Astrocyte (in vitro differentiated cells and primary cell): Measurements from ENCODE around the gene GPR27. TPM values are rescaled to one million over a fixed set of nuclear protein-coding genes. Genes with fewer than 3 reads are reported as not detected.

Experiments
- DNase-seq: peaks from one replicate; pipeline ENCODE4 v3.0.0-alpha.2; 2010; ENCODE audit warnings: low read depth
- FAIRE-seq: peaks from 2 replicates; lab custom pipeline; 2011; peaks lifted over from hg19 to GRCh38; lab: Jason Lieb, UNC
- H2AFZ ChIP-seq: 2 replicates; pipeline ENCODE4 v1.6.0; 2012; ENCODE audit warnings: low read depth, low read length, inconsistent platforms
- H3K27ac ChIP-seq: 2 replicates; pipeline ENCODE4 v1.5.1; 2011; ENCODE audit warnings: low read depth, low read length, inconsistent platforms
- H3K27me3 ChIP-seq: 2 replicates; pipeline ENCODE4 v1.6.0; 2011; ENCODE audit warnings: low read length, inconsistent platforms; ENCODE audit not compliant: insufficient read depth
- H3K36me3 ChIP-seq: 2 replicates; pipeline ENCODE4 v1.5.1; 2011; ENCODE audit warnings: low read length, inconsistent platforms; ENCODE audit not compliant: insufficient read depth
- H3K4me1 ChIP-seq: 2 replicates; pipeline ENCODE4 v1.5.1; 2011; ENCODE audit warnings: low read length, inconsistent platforms; ENCODE audit not compliant: insufficient read depth
- H3K4me2 ChIP-seq: 2 replicates; pipeline ENCODE4 v1.6.0; 2012; ENCODE audit warnings: low read length, inconsistent platforms
- H3K4me3 ChIP-seq: 2 replicates; pipeline ENCODE4 v1.5.1; 2011; ENCODE audit warnings: low read depth, mild to moderate bottlenecking, low read length, inconsistent platforms; ENCODE audit not compliant: insufficient read depth
- H3K79me2 ChIP-seq: 2 replicates; pipeline ENCODE4 v1.6.0; 2012; ENCODE audit warnings: mild to moderate bottlenecking, low read length, inconsistent platforms; ENCODE audit not compliant: insufficient read depth
- H3K9ac ChIP-seq: 2 replicates; pipeline ENCODE4 v1.6.0; 2012; ENCODE audit warnings: mild to moderate bottlenecking, low read length, inconsistent platforms
- H3K9me3 ChIP-seq: 2 replicates; pipeline ENCODE4 v1.5.1; 2012; ENCODE audit warnings: low read depth, mild to moderate bottlenecking, low read length, inconsistent platforms; ENCODE audit not compliant: insufficient read depth
- H4K20me1 ChIP-seq: 2 replicates; pipeline ENCODE4 v1.6.0; 2012; ENCODE audit warnings: low read length, inconsistent platforms; ENCODE audit not compliant: insufficient read depth
- H3K27ac Mint-ChIP-seq: one replicate; pipeline ENCODE4 v1.8.0; 2021; ENCODE audit warnings: mild to moderate bottlenecking, mixed read lengths; ENCODE audit not compliant: unreplicated experiment
- H3K27me3 Mint-ChIP-seq: one replicate; pipeline ENCODE4 v1.8.0; 2021; ENCODE audit warnings: low read depth, mixed read lengths; ENCODE audit not compliant: unreplicated experiment
- H3K36me3 Mint-ChIP-seq: one replicate; pipeline ENCODE4 v1.8.0; 2021; ENCODE audit warnings: low read depth, mixed read lengths; ENCODE audit not compliant: unreplicated experiment
- H3K4me1 Mint-ChIP-seq: one replicate; pipeline ENCODE4 v1.8.0; 2021; ENCODE audit warnings: low read depth, mixed read lengths; ENCODE audit not compliant: unreplicated experiment
- H3K4me3 Mint-ChIP-seq: one replicate; pipeline ENCODE4 v1.8.0; 2021; ENCODE audit warnings: mild to moderate bottlenecking, moderate library complexity, mixed read lengths; ENCODE audit not compliant: unreplicated experiment
- H3K9me3 Mint-ChIP-seq: one replicate; pipeline ENCODE4 v1.8.0; 2021; ENCODE audit warnings: mild to moderate bottlenecking, mixed read lengths; ENCODE audit not compliant: unreplicated experiment
- CTCF ChIP-seq: IDR thresholded peaks from 2 replicates; pipeline ENCODE4 v1.5.1; 2011; ENCODE audit warnings: low read depth, mild to moderate bottlenecking, inconsistent platforms, low read length, moderate library complexity; ENCODE audit not compliant: insufficient read depth
- EZH2 ChIP-seq: IDR thresholded peaks from 2 replicates; pipeline ENCODE4 v1.6.1; 2012; ENCODE audit warnings: mild to moderate bottlenecking, low read length, inconsistent platforms; ENCODE audit not compliant: insufficient read depth
- total RNA-seq: library from RNA; stranded (reverse); gene quantifications from 2 replicates; pipeline ENCODE4 v1.2.1, GENCODE V29; 2021

The GPR27 gene
- total RNA-seq, 1 donor from 2014 or later: 2.9 TPM

- TF ChIP-seq EZH2: no peak
- no peak for TF ChIP-seq CTCF
- Mint-ChIP-seq H3K27ac (no peak overlapping the region), H3K4me1 (no peaks in the 10 kb centered on the region), H3K9me3 (no peaks in the 10 kb centered on the region), H3K36me3 (no peaks in the 10 kb centered on the region), H3K4me3 (peak overlapping the region; percentile 84), H3K27me3 (peaks cover 56% of the 10 kb centered on the region)
- DNase-seq (no peak), FAIRE-seq (no peak)
- Histone ChIP-seq H3K4me2 (peak overlapping the region; percentile 97), H2AFZ (no peak overlapping the region), H3K36me3 (no peaks in the 10 kb centered on the region), H3K27ac (no peak overlapping the region), H3K4me3 (peak overlapping the region; percentile 69), H4K20me1 (no peaks in the 10 kb centered on the region), H3K79me2 (no peaks in the 10 kb centered on the region), H3K27me3 (peaks cover 27% of the 10 kb centered on the region), H3K9ac (no peak overlapping the region), H3K4me1 (peaks cover 3% of the 10 kb centered on the region), H3K9me3 (no peaks in the 10 kb centered on the region)
Observed at GRCh38 chr3:71724171-71724453, 29.5 kb upstream of the GPR27 start.

- H3K9me3 ChIP-seq: no peaks in the 10 kb centered on the region
- H3K36me3 ChIP-seq: no peaks in the 10 kb centered on the region
- peak overlapping the region; percentile 97 for H3K4me2 ChIP-seq
- FAIRE-seq (no peak), DNase-seq (no peak)
- peaks cover 27% of the 10 kb centered on the region for H3K27me3 ChIP-seq
- Mint-ChIP-seq H3K36me3 (no peaks in the 10 kb centered on the region), H3K27me3 (peaks cover 57% of the 10 kb centered on the region), H3K27ac (no peak overlapping the region), H3K4me1 (peaks cover 3% of the 10 kb centered on the region), H3K9me3 (no peaks in the 10 kb centered on the region), H3K4me3 (peak overlapping the region; percentile 84)
- peaks cover 9% of the 10 kb centered on the region for H3K4me1 ChIP-seq
- no peak for TF ChIP-seq CTCF
- TF ChIP-seq EZH2: no peak
- H3K27ac ChIP-seq: no peak overlapping the region
- H3K4me3 ChIP-seq: peak overlapping the region; percentile 69
- no peaks in the 10 kb centered on the region for H4K20me1 ChIP-seq
- no peaks in the 10 kb centered on the region for H3K79me2 ChIP-seq
- peak overlapping the region; percentile 99 for H2AFZ ChIP-seq
- H3K9ac ChIP-seq: peak overlapping the region; percentile 69
Observed at GRCh38 chr3:71724584-71725270, 28.9 kb upstream of the GPR27 start.

GRCh38 chr3:71725271-71725991 is 28.2 kb upstream of the GPR27 start, which contains the start of gene EIF4E3:
EIF4E3 (minus strand) TSS chr3:71725402; CDS start chr3:71725367, 35 bp downstream.
- peaks cover 56% of the 10 kb centered on the region for H3K27me3 Mint-ChIP-seq
- Histone ChIP-seq H3K9ac (peak within 1 kb of the TSS; percentile 73), H4K20me1 (no peaks in the 10 kb centered on the region), H3K79me2 (no peaks in the 10 kb centered on the region), H3K4me1 (peaks cover 10% of the 10 kb centered on the region), H3K4me3 (peak within 1 kb of the TSS; percentile 69), H3K36me3 (no peaks in the 10 kb centered on the region), H3K4me2 (peak within 1 kb of the TSS; percentile 97), H3K27ac (no peak within 1 kb of the TSS), H3K9me3 (no peaks in the 10 kb centered on the region), H2AFZ (peak within 1 kb of the TSS; percentile 99), H3K27me3 (peaks cover 27% of the 10 kb centered on the region)
- H3K4me3 Mint-ChIP-seq: peak within 1 kb of the TSS; percentile 87
- no peaks in the 10 kb centered on the region for H3K9me3 Mint-ChIP-seq
- H3K36me3 Mint-ChIP-seq: no peaks in the 10 kb centered on the region
- peak within 1 kb of the TSS; percentile 88 for H3K27ac Mint-ChIP-seq
- no peak for FAIRE-seq
- H3K4me1 Mint-ChIP-seq: peaks cover 5% of the 10 kb centered on the region
- DNase-seq: no peak
- TF ChIP-seq CTCF (no peak), EZH2 (no peak)
